H9 (cell line): ENCODE data around the gene PHTF2. TPM values are rescaled to one million over a fixed set of nuclear protein-coding genes. Genes with fewer than 3 reads are reported as not detected.

Source experiments
- DNase-seq: peaks from one replicate; pipeline ENCODE4 v3.0.0-alpha.2; 2017
- H2AFZ ChIP-seq: one replicate; pipeline ENCODE4 v1.6.1; 2013; ENCODE audit warnings: mild to moderate bottlenecking, low read length, control low read depth, moderate library complexity
- H2AK5ac ChIP-seq: 2 replicates; pipeline ENCODE4 v1.6.1; 2013; ENCODE audit warnings: low read length, control low read depth, mixed read lengths; ENCODE audit not compliant: insufficient read length
- H2BK120ac ChIP-seq: one replicate; pipeline ENCODE4 v1.6.1; 2013; ENCODE audit warnings: low read depth, mild to moderate bottlenecking, low read length, control low read depth, inconsistent platforms; ENCODE audit not compliant: poor library complexity, severe bottlenecking
- H2BK12ac ChIP-seq: 2 replicates; pipeline ENCODE4 v1.6.1; 2013; ENCODE audit warnings: low read length, control low read depth, mixed read lengths, low read depth; ENCODE audit not compliant: insufficient read length
- H2BK15ac ChIP-seq: 2 replicates; pipeline ENCODE4 v1.6.1; 2013; ENCODE audit warnings: low read depth, low read length, control low read depth
- H2BK20ac ChIP-seq: one replicate; pipeline ENCODE4 v1.6.1; 2013; ENCODE audit warnings: low read depth, mild to moderate bottlenecking, low read length, control low read depth, inconsistent platforms; ENCODE audit not compliant: poor library complexity, severe bottlenecking
- H2BK5ac ChIP-seq: 2 replicates; pipeline ENCODE4 v1.6.1; 2013; ENCODE audit warnings: low read length, control low read depth, mixed read lengths; ENCODE audit not compliant: insufficient read length
- H3K14ac ChIP-seq: 2 replicates; pipeline ENCODE4 v1.6.1; 2013; ENCODE audit warnings: low read length, control low read depth; ENCODE audit not compliant: insufficient read depth
- H3K18ac ChIP-seq: 2 replicates; pipeline ENCODE4 v1.6.1; 2013; ENCODE audit warnings: low read depth, mild to moderate bottlenecking, mixed read lengths, low read length, control low read depth; ENCODE audit not compliant: insufficient read length
- H3K23ac ChIP-seq: 2 replicates; pipeline ENCODE4 v1.6.1; 2013; ENCODE audit warnings: low read length, control low read depth, mixed read lengths, low read depth; ENCODE audit not compliant: insufficient read length
- H3K23me2 ChIP-seq: 2 replicates; pipeline ENCODE4 v1.6.1; 2013; ENCODE audit warnings: low read depth, mild to moderate bottlenecking, mixed read lengths, low read length, control low read depth; ENCODE audit not compliant: insufficient read length, poor library complexity, severe bottlenecking
- H3K27ac ChIP-seq: 2 replicates; pipeline ENCODE4 v1.5.1; 2013; ENCODE audit warnings: low read length, control low read depth, mixed read lengths, low read depth; ENCODE audit not compliant: insufficient read length
- H3K27me3 ChIP-seq: 2 replicates; pipeline ENCODE4 v1.6.1; 2013; ENCODE audit warnings: low read length, control low read depth, inconsistent platforms; ENCODE audit not compliant: insufficient read depth
- H3K4ac ChIP-seq: 2 replicates; pipeline ENCODE4 v1.6.1; 2013; ENCODE audit warnings: low read depth, mild to moderate bottlenecking, control low read depth, inconsistent platforms, low read length, moderate library complexity
- H3K4me1 ChIP-seq: 2 replicates; pipeline ENCODE4 v1.6.1; 2013; ENCODE audit warnings: low read length, control low read depth, inconsistent platforms; ENCODE audit not compliant: insufficient read depth
- H3K4me2 ChIP-seq: 2 replicates; pipeline ENCODE4 v1.6.1; 2013; ENCODE audit warnings: low read length, control low read depth, mixed read lengths; ENCODE audit not compliant: insufficient read length, insufficient read depth
- H3K56ac ChIP-seq: 2 replicates; pipeline ENCODE4 v1.6.1; 2013; ENCODE audit warnings: low read depth, mild to moderate bottlenecking, mixed read lengths, low read length, control low read depth; ENCODE audit not compliant: insufficient read length
- H3K79me1 ChIP-seq: 2 replicates; pipeline ENCODE4 v1.6.1; 2013; ENCODE audit warnings: low read depth, mild to moderate bottlenecking, moderate library complexity, low read length, control low read depth, inconsistent platforms; ENCODE audit not compliant: insufficient read depth, poor library complexity, severe bottlenecking
- H3K79me2 ChIP-seq: 2 replicates; pipeline ENCODE4 v1.6.1; 2013; ENCODE audit warnings: low read length, control low read depth, inconsistent platforms; ENCODE audit not compliant: insufficient read depth
- H3K9ac ChIP-seq: 2 replicates; pipeline ENCODE4 v1.6.1; 2013; ENCODE audit warnings: low read length, control low read depth, mixed read lengths; ENCODE audit not compliant: insufficient read length; ENCODE audit errors: extremely low read depth
- H3K9me3 ChIP-seq: one replicate; pipeline ENCODE4 v1.6.1; 2013; ENCODE audit warnings: low read depth, low read length, inconsistent platforms; ENCODE audit not compliant: control insufficient read depth
- H3T11ph ChIP-seq: one replicate; pipeline ENCODE4 v1.6.1; 2013; ENCODE audit warnings: mild to moderate bottlenecking, low read length, control low read depth, inconsistent platforms
- H4K20me1 ChIP-seq: one replicate; pipeline ENCODE4 v1.6.1; 2013; ENCODE audit not compliant: control insufficient read depth, insufficient read length, insufficient read depth
- H4K5ac ChIP-seq: 2 replicates; pipeline ENCODE4 v1.6.1; 2013; ENCODE audit warnings: low read depth, mild to moderate bottlenecking, mixed read lengths, low read length, control low read depth; ENCODE audit not compliant: insufficient read length
- H4K8ac ChIP-seq: replicated peaks from 2 replicates; pipeline ENCODE4 v1.6.1; 2013; ENCODE audit warnings: low read length, control low read depth, mixed read lengths, low read depth; ENCODE audit not compliant: insufficient read length
- H4K91ac ChIP-seq: 2 replicates; pipeline ENCODE4 v1.6.1; 2013; ENCODE audit warnings: low read depth, mild to moderate bottlenecking, moderate library complexity, mixed read lengths, low read length, control low read depth; ENCODE audit not compliant: insufficient read length
- H3K27ac Mint-ChIP-seq, 3 experiments: 2 replicates in 2 of 3; 3 replicates in 1 of 3; pipeline ENCODE4 v1.8.0; 2020 to 2021; ENCODE audit warnings: mixed read lengths in 3 of 3, mild to moderate bottlenecking in 1 of 3, moderate library complexity in 1 of 3
- H3K27me3 Mint-ChIP-seq: 2 replicates; pipeline ENCODE4 v1.8.0; 2021; ENCODE audit warnings: low read depth, mild to moderate bottlenecking, moderate library complexity, mixed read lengths
- H3K36me3 Mint-ChIP-seq, 3 experiments: 2 replicates in 2 of 3; 3 replicates in 1 of 3; pipeline ENCODE4 v1.8.0; 2020 to 2021; ENCODE audit warnings: low read depth in 3 of 3, mixed read lengths in 3 of 3; ENCODE audit not compliant: insufficient read depth in 1 of 3
- H3K4me1 Mint-ChIP-seq, 2 experiments: 2 replicates each; pipeline ENCODE4 v1.8.0; 2020; ENCODE audit warnings: mixed read lengths in 2 of 2
- H3K4me3 Mint-ChIP-seq, 2 experiments: 2 replicates in 1 of 2; 3 replicates in 1 of 2; pipeline ENCODE4 v1.8.0; 2020 to 2021; ENCODE audit warnings: mild to moderate bottlenecking in 2 of 2, mixed read lengths in 2 of 2, moderate library complexity in 1 of 2
- H3K9me3 Mint-ChIP-seq, 2 experiments: 2 replicates in 1 of 2; 3 replicates in 1 of 2; pipeline ENCODE4 v1.8.0; 2020; ENCODE audit warnings: mild to moderate bottlenecking in 2 of 2, mixed read lengths in 2 of 2, moderate library complexity in 1 of 2
- WGBS: extraction: QIAGEN DNeasy Blood & Tissue Kit; methylation state at CpG from one replicate; pipeline ENCODE4 v1.1.7; 2013; ENCODE audit warnings: missing lambda C conversion rate, low lambda C conversion rate, mixed read lengths; ENCODE audit not compliant: insufficient read length; ENCODE audit errors: extremely low coverage; 5-methylcytosine and 5-hydroxymethylcytosine counted together
- total RNA-seq: library from RNA; stranded (reverse); gene quantifications from 2 replicates; pipeline ENCODE4 v1.2.1, GENCODE V29; 2021
- TF ChIP-seq, protein P1 (sequence below): fragments of 200-600 bp; sonication (generic); conservative IDR thresholded peaks from 3 replicates; pipeline ENCODE4 v1.8.0; 2021; ENCODE audit warnings: antibody characterized with exemption, mild to moderate bottlenecking

The PHTF2 gene
- total RNA-seq, 1 experiment from 2014 or later = 16.2 TPM

DNA sequence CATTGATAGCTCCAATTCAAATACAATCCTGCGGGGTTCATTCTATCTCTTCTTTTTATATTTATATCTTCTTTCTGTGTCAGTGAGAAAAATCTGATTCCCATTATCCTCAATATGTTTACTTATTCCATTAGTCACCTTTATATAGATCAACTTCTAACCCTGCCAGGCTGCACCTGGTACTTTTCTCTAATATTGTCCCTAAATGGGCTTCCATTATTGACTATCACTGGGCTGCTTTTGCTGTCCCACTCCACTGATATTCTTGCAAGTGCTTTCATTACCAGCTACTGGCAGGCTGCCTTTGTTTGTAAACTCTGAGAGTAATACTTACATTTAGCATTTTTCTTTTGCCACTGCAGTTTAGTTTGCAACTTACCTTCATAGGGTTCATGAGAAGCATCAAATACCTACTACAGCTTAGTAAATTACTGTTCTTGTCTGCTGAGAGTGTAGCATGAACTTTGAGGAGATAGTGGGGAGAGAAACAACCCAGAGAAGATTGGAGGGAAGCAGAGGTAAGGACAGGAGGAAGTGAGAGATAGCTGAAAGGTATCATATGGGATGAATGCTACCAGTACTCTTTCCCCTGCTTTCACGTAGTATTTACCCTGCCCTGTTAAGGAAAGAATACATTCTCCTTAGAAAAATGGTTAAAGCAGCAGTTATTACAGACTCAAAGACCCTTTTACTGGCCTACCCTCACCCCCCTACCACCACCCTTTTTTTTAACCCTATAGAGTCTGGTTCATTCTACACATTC is 119.1 kb downstream of the PHTF2 start:
- no peak overlapping the region for H3T11ph ChIP-seq
- no peak overlapping the region for H2BK120ac ChIP-seq
- H4K20me1 ChIP-seq = no peaks in the 10 kb centered on the region
- H2AFZ ChIP-seq = no peak overlapping the region
- TF ChIP-seq, protein P1, sequence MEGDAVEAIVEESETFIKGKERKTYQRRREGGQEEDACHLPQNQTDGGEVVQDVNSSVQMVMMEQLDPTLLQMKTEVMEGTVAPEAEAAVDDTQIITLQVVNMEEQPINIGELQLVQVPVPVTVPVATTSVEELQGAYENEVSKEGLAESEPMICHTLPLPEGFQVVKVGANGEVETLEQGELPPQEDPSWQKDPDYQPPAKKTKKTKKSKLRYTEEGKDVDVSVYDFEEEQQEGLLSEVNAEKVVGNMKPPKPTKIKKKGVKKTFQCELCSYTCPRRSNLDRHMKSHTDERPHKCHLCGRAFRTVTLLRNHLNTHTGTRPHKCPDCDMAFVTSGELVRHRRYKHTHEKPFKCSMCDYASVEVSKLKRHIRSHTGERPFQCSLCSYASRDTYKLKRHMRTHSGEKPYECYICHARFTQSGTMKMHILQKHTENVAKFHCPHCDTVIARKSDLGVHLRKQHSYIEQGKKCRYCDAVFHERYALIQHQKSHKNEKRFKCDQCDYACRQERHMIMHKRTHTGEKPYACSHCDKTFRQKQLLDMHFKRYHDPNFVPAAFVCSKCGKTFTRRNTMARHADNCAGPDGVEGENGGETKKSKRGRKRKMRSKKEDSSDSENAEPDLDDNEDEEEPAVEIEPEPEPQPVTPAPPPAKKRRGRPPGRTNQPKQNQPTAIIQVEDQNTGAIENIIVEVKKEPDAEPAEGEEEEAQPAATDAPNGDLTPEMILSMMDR = no peak
- no peaks in the 10 kb centered on the region for H3K9me3 ChIP-seq
- no peaks in the 10 kb centered on the region for H3K79me1 ChIP-seq
- H2BK20ac ChIP-seq = no peak overlapping the region
- no peak overlapping the region for H3K18ac ChIP-seq
- H3K9ac ChIP-seq = no peak overlapping the region
- no peaks in the 10 kb centered on the region for H3K23me2 ChIP-seq
- Mint-ChIP-seq H3K27me3 (no peaks in the 10 kb centered on the region), H3K36me3 (no peaks in the 10 kb centered on the region), H3K4me3 (no peak overlapping the region), H3K9me3 (no peaks in the 10 kb centered on the region), H3K27ac (peak overlapping the region in 1 of 3 experiments; percentile 19; a peak in 1 of 7 replicates), H3K4me1 (no peaks in the 10 kb centered on the region)
- H4K5ac ChIP-seq = no peak overlapping the region
- no peak overlapping the region for H2BK15ac ChIP-seq
- DNase-seq = no peak
- no peak overlapping the region for H3K23ac ChIP-seq
- H2BK12ac ChIP-seq = no peak overlapping the region
- no peak overlapping the region for H2AK5ac ChIP-seq
- H3K27ac ChIP-seq = no peak overlapping the region
- no peak overlapping the region for H2BK5ac ChIP-seq
- H4K8ac ChIP-seq = no peak overlapping the region
- H4K91ac ChIP-seq = no peak overlapping the region
- H3K14ac ChIP-seq = no peak overlapping the region
- no peak overlapping the region for H3K56ac ChIP-seq
- H3K4ac ChIP-seq = no peak overlapping the region
- WGBS = no CpG with 5 or more reads among the region's 2 CpGs
- H3K27me3 ChIP-seq = no peaks in the 10 kb centered on the region
- H3K4me2 ChIP-seq = no peak overlapping the region
- no peaks in the 10 kb centered on the region for H3K79me2 ChIP-seq
- H3K4me1 ChIP-seq = no peaks in the 10 kb centered on the region
